Measurements from ENCODE around the gene OSTM1. TPM values are rescaled to one million over a fixed set of nuclear protein-coding genes. Genes with fewer than 3 reads are reported as not detected.

OSTM1 gene
- polyA plus RNA-seq, 6 donors from 2014 or later: 22.3 to 35.6 (median 32.8) TPM

GRCh38 chr6:108115598-108116058 lies 41.1 kb upstream of the OSTM1 start:
- ATAC-seq (ENCODE audit: low read depth in 2 of 2) (no peak), DNase-seq (no peak)
- H3K4me3 Mint-ChIP-seq: peak overlapping the region; percentile 80 to 96 (median 88)
- H3K36me3 Mint-ChIP-seq: peaks cover 4 to 8% of the 10 kb centered on the region in 2 donors
- peaks cover 42 to 57% (median 52%) of the 10 kb centered on the region in 3 donors for H3K4me1 Mint-ChIP-seq
- H3K9me3 Mint-ChIP-seq: peaks cover 0 to 4% (median 0%) of the 10 kb centered on the region in 7 donors
- H3K27me3 Mint-ChIP-seq: peaks cover 72 to 88% (median 83%) of the 10 kb centered on the region in 3 donors
- H3K27ac Mint-ChIP-seq: peak overlapping the region in 4 of 6 donors; percentile 21 to 84 (median 63)

GRCh38 chr6:108114841-108115597 lies 40.5 kb upstream of the OSTM1 start:
- H3K36me3 Mint-ChIP-seq: peaks cover 4 to 8% of the 10 kb centered on the region in 2 donors
- H3K4me1 Mint-ChIP-seq: peaks cover 42 to 57% (median 52%) of the 10 kb centered on the region in 3 donors
- peak overlapping the region; percentile 80 to 96 (median 88) for H3K4me3 Mint-ChIP-seq
- H3K27me3 Mint-ChIP-seq: peaks cover 68 to 88% (median 83%) of the 10 kb centered on the region in 3 donors
- peak overlapping the region in 5 of 6 donors; percentile 19 to 93 (median 58) for H3K27ac Mint-ChIP-seq
- H3K9me3 Mint-ChIP-seq: peaks cover 0 to 4% (median 0%) of the 10 kb centered on the region in 7 donors
- DNase-seq (peak; percentile 32), ATAC-seq (ENCODE audit: low read depth in 2 of 2) (peak in 1 of 2 donors; percentile 22)

- peaks cover 0 to 4% (median 0%) of the 10 kb centered on the region in 7 donors for H3K9me3 Mint-ChIP-seq
- H3K4me3 Mint-ChIP-seq: peak overlapping the region; percentile 61 to 96 (median 78)
- H3K4me1 Mint-ChIP-seq: peaks cover 37 to 48% (median 45%) of the 10 kb centered on the region in 3 donors
- ATAC-seq (ENCODE audit: low read depth in 2 of 2): no peak
- peaks cover 68 to 89% (median 86%) of the 10 kb centered on the region in 3 donors for H3K27me3 Mint-ChIP-seq
- DNase-seq: peak; percentile 41
- peaks cover 4 to 8% of the 10 kb centered on the region in 2 donors for H3K36me3 Mint-ChIP-seq
- H3K27ac Mint-ChIP-seq: peak overlapping the region in 3 of 6 donors; percentile 13 to 84 (median 38)
These were observed 39.3 kb upstream of the OSTM1 start for GRCh38 chr6:108113557-108114519.

GRCh38 chr6:108108374-108108773 lies 33.8 kb upstream of the OSTM1 start:
- no peaks in the 10 kb centered on the region for H3K9me3 Mint-ChIP-seq
- H3K27me3 Mint-ChIP-seq: peaks cover 33 to 54% (median 40%) of the 10 kb centered on the region in 3 donors
- no peaks in the 10 kb centered on the region for H3K36me3 Mint-ChIP-seq
- peaks cover 0 to 4% (median 2%) of the 10 kb centered on the region in 3 donors for H3K4me1 Mint-ChIP-seq
- no peak for DNase-seq
- no peak overlapping the region for H3K4me3 Mint-ChIP-seq
- no peak for ATAC-seq (ENCODE audit: low read depth in 2 of 2)
- H3K27ac Mint-ChIP-seq: no peak overlapping the region

GRCh38 chr6:108107102-108107501 lies 32.6 kb upstream of the OSTM1 start:
- H3K27me3 Mint-ChIP-seq: peaks cover 20 to 41% (median 28%) of the 10 kb centered on the region in 3 donors
- no peak overlapping the region for H3K4me3 Mint-ChIP-seq
- no peak for DNase-seq
- H3K4me1 Mint-ChIP-seq: no peaks in the 10 kb centered on the region
- H3K36me3 Mint-ChIP-seq: no peaks in the 10 kb centered on the region
- no peak overlapping the region for H3K27ac Mint-ChIP-seq
- ATAC-seq (ENCODE audit: low read depth in 2 of 2): no peak
- H3K9me3 Mint-ChIP-seq: no peaks in the 10 kb centered on the region

GRCh38 chr6:108106694-108107093 lies 32.2 kb upstream of the OSTM1 start:
- H3K27ac Mint-ChIP-seq: peak overlapping the region in 2 of 6 donors; percentile 22 to 41
- no peak overlapping the region for H3K4me3 Mint-ChIP-seq
- no peaks in the 10 kb centered on the region for H3K36me3 Mint-ChIP-seq
- H3K27me3 Mint-ChIP-seq: peaks cover 17 to 37% (median 24%) of the 10 kb centered on the region in 3 donors
- DNase-seq (no peak), ATAC-seq (ENCODE audit: low read depth in 2 of 2) (no peak)
- no peaks in the 10 kb centered on the region for H3K9me3 Mint-ChIP-seq
- no peaks in the 10 kb centered on the region for H3K4me1 Mint-ChIP-seq

- no peak overlapping the region for H3K4me3 Mint-ChIP-seq
- no peak for ATAC-seq (ENCODE audit: low read depth in 2 of 2)
- no peaks in the 10 kb centered on the region for H3K36me3 Mint-ChIP-seq
- no peaks in the 10 kb centered on the region for H3K4me1 Mint-ChIP-seq
- H3K9me3 Mint-ChIP-seq: no peaks in the 10 kb centered on the region
- peaks cover 15 to 35% (median 19%) of the 10 kb centered on the region in 3 donors for H3K27me3 Mint-ChIP-seq
- DNase-seq: no peak
- peak overlapping the region in 1 of 6 donors; percentile 22 for H3K27ac Mint-ChIP-seq
These were observed 31.7 kb upstream of the OSTM1 start for GRCh38 chr6:108106261-108106660.

GRCh38 chr6:108105571-108105970 lies 31.0 kb upstream of the OSTM1 start:
- H3K27me3 Mint-ChIP-seq: peaks cover 10 to 28% (median 12%) of the 10 kb centered on the region in 3 donors
- H3K27ac Mint-ChIP-seq: no peak overlapping the region
- H3K36me3 Mint-ChIP-seq: no peaks in the 10 kb centered on the region
- no peak overlapping the region for H3K4me3 Mint-ChIP-seq
- ATAC-seq (ENCODE audit: low read depth in 2 of 2): no peak
- no peaks in the 10 kb centered on the region for H3K9me3 Mint-ChIP-seq
- H3K4me1 Mint-ChIP-seq: no peaks in the 10 kb centered on the region
- DNase-seq: no peak

GRCh38 chr6:108102965-108103364 lies 28.4 kb upstream of the OSTM1 start:
- DNase-seq (no peak), ATAC-seq (ENCODE audit: low read depth in 2 of 2) (no peak)
- Mint-ChIP-seq H3K4me3 (no peak overlapping the region), H3K36me3 (no peaks in the 10 kb centered on the region), H3K27ac (no peak overlapping the region), H3K9me3 (peaks cover 0 to 3% (median 0%) of the 10 kb centered on the region in 7 donors), H3K4me1 (no peaks in the 10 kb centered on the region), H3K27me3 (peaks cover 8 to 30% (median 15%) of the 10 kb centered on the region in 3 donors)

GRCh38 chr6:108100003-108100402 lies 25.5 kb upstream of the OSTM1 start:
- no peak for ATAC-seq (ENCODE audit: low read depth in 2 of 2)
- no peak overlapping the region for H3K4me3 Mint-ChIP-seq
- H3K4me1 Mint-ChIP-seq: no peaks in the 10 kb centered on the region
- DNase-seq: no peak
- peaks cover 24 to 37% (median 32%) of the 10 kb centered on the region in 3 donors for H3K27me3 Mint-ChIP-seq
- peak overlapping the region in 1 of 6 donors; percentile 82 for H3K27ac Mint-ChIP-seq
- H3K36me3 Mint-ChIP-seq: no peaks in the 10 kb centered on the region
- H3K9me3 Mint-ChIP-seq: peaks cover 0 to 3% (median 0%) of the 10 kb centered on the region in 7 donors

GRCh38 chr6:108097882-108098281 lies 23.3 kb upstream of the OSTM1 start:
- Mint-ChIP-seq H3K4me1 (no peaks in the 10 kb centered on the region), H3K36me3 (no peaks in the 10 kb centered on the region), H3K9me3 (peaks cover 0 to 3% (median 0%) of the 10 kb centered on the region in 7 donors), H3K4me3 (no peak overlapping the region), H3K27ac (no peak overlapping the region), H3K27me3 (peaks cover 27 to 42% (median 38%) of the 10 kb centered on the region in 3 donors)
- DNase-seq (no peak), ATAC-seq (ENCODE audit: low read depth in 2 of 2) (no peak)

GRCh38 chr6:108093781-108094300 lies 19.3 kb upstream of the OSTM1 start:
- no peak for DNase-seq
- Mint-ChIP-seq H3K27me3 (peaks cover 34 to 36% (median 35%) of the 10 kb centered on the region in 3 donors), H3K4me3 (no peak overlapping the region), H3K4me1 (no peaks in the 10 kb centered on the region), H3K9me3 (peaks cover 0 to 2% (median 0%) of the 10 kb centered on the region in 7 donors), H3K27ac (no peak overlapping the region), H3K36me3 (no peaks in the 10 kb centered on the region)
- no peak for ATAC-seq (ENCODE audit: low read depth in 2 of 2)

GRCh38 chr6:108091288-108091687 lies 16.7 kb upstream of the OSTM1 start:
- Mint-ChIP-seq H3K27me3 (peaks cover 23 to 30% (median 30%) of the 10 kb centered on the region in 3 donors), H3K36me3 (no peaks in the 10 kb centered on the region), H3K27ac (no peak overlapping the region), H3K4me1 (no peaks in the 10 kb centered on the region), H3K4me3 (no peak overlapping the region), H3K9me3 (no peaks in the 10 kb centered on the region)
- ATAC-seq (ENCODE audit: low read depth in 2 of 2) (no peak), DNase-seq (no peak)

Measured in naive B cell (primary cell).